ENCODE data around the gene LRMDA.

- TF ChIP-seq YY1 (IDR thresholded peaks at IDR 0.05; ENCODE audit: low read depth) (no peak), CEBPB (IDR thresholded peaks at IDR 0.05) (no peak), TCF12 (IDR thresholded peaks at IDR 0.05; ENCODE audit: low read depth) (no peak), ZBTB7A (IDR thresholded peaks at IDR 0.05; ENCODE audit: low read depth) (no peak), RAD21 (IDR thresholded peaks at IDR 0.05; ENCODE audit: low read depth) (no peak), TEAD4 (IDR thresholded peaks at IDR 0.05) (no peak)
Observed at GRCh38 chr10:75773231-75773780, 341.9 kb downstream of the LRMDA start.

Data from Ishikawa (cell line).